Neural cell (in vitro differentiated cells): ENCODE results near the gene ACBD3.

Source experiments
- CTCF ChIP-seq: fragments of 450-650 bp; IDR thresholded peaks from 2 replicates; pipeline ENCODE4 v1.5.1; 2014; ENCODE audit warnings: antibody characterized with exemption, mild to moderate bottlenecking, moderate library complexity; ENCODE audit not compliant: poor library complexity, severe bottlenecking
- EP300 ChIP-seq: fragments of 450-650 bp; conservative IDR thresholded peaks from 2 replicates; pipeline ENCODE4 v1.6.1; 2014; ENCODE audit warnings: antibody characterized with exemption, mild to moderate bottlenecking, moderate library complexity; ENCODE audit not compliant: poor library complexity, severe bottlenecking
- EZH2 ChIP-seq: fragments of 200-600, 300-800 bp; shearing (Covaris generic), sonication (generic); IDR thresholded peaks from 2 replicates; pipeline ENCODE4 v1.6.1; 2014; ENCODE audit warnings: antibody characterized with exemption, low read length, borderline replicate concordance, mild to moderate bottlenecking; ENCODE audit not compliant: insufficient read depth, poor library complexity, severe bottlenecking
- POLR2AphosphoS5 ChIP-seq: IDR thresholded peaks from 2 replicates; pipeline ENCODE4 v1.6.1; 2012
- RAD21 ChIP-seq: fragments of 450-650 bp; conservative IDR thresholded peaks from 2 replicates; pipeline ENCODE4 v1.6.1; 2014; ENCODE audit warnings: antibody characterized with exemption, mild to moderate bottlenecking, moderate library complexity
- REST ChIP-seq: IDR thresholded peaks from 2 replicates; pipeline ENCODE4 v1.6.1; 2012; ENCODE audit warnings: borderline replicate concordance
- SMC3 ChIP-seq: fragments of 450-650 bp; conservative IDR thresholded peaks from 2 replicates; pipeline ENCODE4 v1.6.1; 2014; ENCODE audit warnings: antibody characterized with exemption, mild to moderate bottlenecking, moderate library complexity; ENCODE audit not compliant: poor library complexity
- TAF1 ChIP-seq: IDR thresholded peaks from 2 replicates; pipeline ENCODE4 v1.6.1; 2012; ENCODE audit warnings: low read depth

- no peak for TF ChIP-seq REST
- no peak for TF ChIP-seq CTCF
- no peak for TF ChIP-seq SMC3
- TF ChIP-seq EZH2: no peak
- no peak for TF ChIP-seq POLR2AphosphoS5
- no peak for TF ChIP-seq RAD21
- no peak for TF ChIP-seq TAF1
- TF ChIP-seq EP300: no peak
These were observed 42.5 kb downstream of the ACBD3 start for GRCh38 chr1:226144045-226144444.
